IMR-90 (cell line): ENCODE results near the gene GABBR2. TPM values are rescaled to one million over a fixed set of nuclear protein-coding genes. Genes with fewer than 3 reads are reported as not detected.
A peak's percentile ranks its signal among the peaks of the same experiment; 100 is the strongest.

Experiments
- CEBPB ChIP-seq: IDR thresholded peaks from 2 replicates; pipeline ENCODE4 v1.6.1; 2012; ENCODE audit warnings: low read depth, low read length, improper control_type of control experiment
- polyA plus RNA-seq, 3 experiments: library from polyadenylated mRNA; depleted of rRNA; stranded (reverse); fragments of >200 nt; gene quantifications; 2 replicates each; pipeline ENCODE4 v1.2.3, GENCODE V29; 2012; ENCODE audit warnings: low replicate concordance in 1 of 3
- total RNA-seq: library from RNA; depleted of rRNA; stranded (reverse); fragments of >200 nt; gene quantifications from 2 replicates; pipeline ENCODE4 v1.2.3, GENCODE V29; 2012
- TF ChIP-seq, protein P1 (sequence below): conservative IDR thresholded peaks from 2 replicates; pipeline ENCODE4 v1.5.1; 2012; ENCODE audit warnings: mild to moderate bottlenecking, low read depth, low read length, improper control_type of control experiment

Gene GABBR2
- total and polyA plus RNA-seq, 2 of the 4 experiments (the other 2 are of a cell fraction), result 14.2 to 20.3 TPM

DNA sequence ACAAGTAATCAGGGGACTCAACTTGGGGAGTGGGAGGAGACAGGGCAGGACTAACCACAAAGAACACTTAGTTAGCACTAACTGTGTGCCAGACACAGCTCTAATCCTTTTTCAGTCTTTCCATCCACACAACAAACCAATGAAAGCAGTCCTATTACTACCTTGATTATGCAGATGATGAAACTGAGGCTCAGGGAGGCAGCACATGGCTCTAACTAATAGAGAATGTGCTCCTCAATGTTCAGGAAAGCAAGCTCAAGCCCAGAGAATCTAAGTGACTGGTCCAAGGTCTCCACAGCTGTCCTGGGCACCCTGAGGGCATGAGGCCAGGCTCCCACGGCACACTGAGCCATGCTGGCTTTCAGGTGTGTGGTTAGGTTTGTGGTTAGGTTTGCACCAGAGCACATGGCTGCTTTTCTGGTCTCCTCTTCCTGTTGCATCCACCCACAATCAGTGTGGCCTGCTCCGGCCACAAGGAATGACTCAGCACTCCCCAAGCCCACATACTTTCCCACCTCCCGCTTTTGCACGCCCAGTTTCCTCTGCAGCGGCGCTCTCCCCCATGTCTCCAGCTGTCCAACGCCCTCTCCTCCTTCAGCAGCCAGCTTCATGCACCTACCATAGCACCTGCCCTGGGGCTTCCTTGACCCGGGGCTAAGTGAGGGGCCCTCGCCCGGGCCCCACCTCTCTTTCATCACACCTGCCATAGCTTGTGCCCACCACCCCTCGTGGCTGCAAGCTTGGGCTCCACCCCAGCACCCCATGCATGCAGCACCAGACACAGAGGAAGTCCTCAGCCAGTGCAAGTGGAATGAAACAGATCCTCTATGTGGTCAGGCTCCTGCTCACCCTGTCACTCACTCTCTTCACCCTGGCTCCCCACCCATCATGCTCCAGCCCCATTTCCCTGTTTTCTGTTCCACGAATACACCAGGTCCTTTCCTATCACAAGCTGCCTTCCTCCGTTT, 133.1 kb downstream of the GABBR2 start (continued):
- TF ChIP-seq, protein P1, sequence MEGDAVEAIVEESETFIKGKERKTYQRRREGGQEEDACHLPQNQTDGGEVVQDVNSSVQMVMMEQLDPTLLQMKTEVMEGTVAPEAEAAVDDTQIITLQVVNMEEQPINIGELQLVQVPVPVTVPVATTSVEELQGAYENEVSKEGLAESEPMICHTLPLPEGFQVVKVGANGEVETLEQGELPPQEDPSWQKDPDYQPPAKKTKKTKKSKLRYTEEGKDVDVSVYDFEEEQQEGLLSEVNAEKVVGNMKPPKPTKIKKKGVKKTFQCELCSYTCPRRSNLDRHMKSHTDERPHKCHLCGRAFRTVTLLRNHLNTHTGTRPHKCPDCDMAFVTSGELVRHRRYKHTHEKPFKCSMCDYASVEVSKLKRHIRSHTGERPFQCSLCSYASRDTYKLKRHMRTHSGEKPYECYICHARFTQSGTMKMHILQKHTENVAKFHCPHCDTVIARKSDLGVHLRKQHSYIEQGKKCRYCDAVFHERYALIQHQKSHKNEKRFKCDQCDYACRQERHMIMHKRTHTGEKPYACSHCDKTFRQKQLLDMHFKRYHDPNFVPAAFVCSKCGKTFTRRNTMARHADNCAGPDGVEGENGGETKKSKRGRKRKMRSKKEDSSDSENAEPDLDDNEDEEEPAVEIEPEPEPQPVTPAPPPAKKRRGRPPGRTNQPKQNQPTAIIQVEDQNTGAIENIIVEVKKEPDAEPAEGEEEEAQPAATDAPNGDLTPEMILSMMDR, result no peak
- peak; percentile 12; the same call in 1 of the 2 replicates for TF ChIP-seq CEBPB
